ENCODE measurements around the gene LRRC61.

GRCh38 chr7:150325901-150326300, 2.7 kb downstream of the LRRC61 start:
- TF ChIP-seq CTCF (IDR thresholded peaks at IDR 0.05), result no peak
- no peak for TF ChIP-seq POLR2A (IDR thresholded peaks at IDR 0.05)
